Neural progenitor cell (in vitro differentiated cells): ENCODE results near the gene ZDHHC4.

Experiments used
- CTCF ChIP-seq: fragments of 200-600 bp; sonication (generic); IDR thresholded peaks from 2 replicates; pipeline ENCODE4 v1.5.1; 2017; ENCODE audit warnings: antibody characterized with exemption, mild to moderate bottlenecking
- EZH2 ChIP-seq: fragments of 200-600 bp; sonication (generic); IDR thresholded peaks from 2 replicates; pipeline ENCODE4 v1.6.1; 2017; ENCODE audit warnings: antibody characterized with exemption, mild to moderate bottlenecking, moderate library complexity
- EZH2phosphoT487 ChIP-seq: fragments of 200-600 bp; sonication (generic); IDR thresholded peaks from 2 replicates; pipeline ENCODE4 v1.6.1; 2017; ENCODE audit warnings: antibody characterized with exemption

GRCh38 chr7:6556196-6556595 is 21.1 kb upstream of the ZDHHC4 start:
- TF ChIP-seq CTCF (peak; percentile 31), EZH2 (no peak), EZH2phosphoT487 (no peak)
